Body of pancreas (tissue), 4 donors: ENCODE measurements around the gene TSPAN18. TPM values are rescaled to one million over a fixed set of nuclear protein-coding genes. Genes with fewer than 3 reads are reported as not detected.

Experiments
- ATAC-seq: fragments of 150-250 bp; one replicate; pipeline ENCODE4 v1.9.1; 2016
- DNase-seq, 4 donors: peaks; one replicate each; pipeline ENCODE4 v3.0.0-alpha.2; 2019
- H3K27ac ChIP-seq, 4 donors: fragments of 200-600 bp; sonication (generic); 1 replicate in 3 of 4; 2 replicates in 1 of 4; pipeline versions ENCODE4 v1.5.1 to v1.6.1; 2016 to 2019; ENCODE audit warnings: mild to moderate bottlenecking in 1 of 4, mixed read lengths in 1 of 4, moderate library complexity in 1 of 4
- H3K27me3 ChIP-seq, 2 donors: fragments of 200-600 bp; sonication (generic); one replicate each; pipeline ENCODE4 v1.6.0; 2016; ENCODE audit warnings: mild to moderate bottlenecking in 1 of 2
- H3K36me3 ChIP-seq, 2 donors: fragments of 200-600 bp; sonication (generic); replicated peaks in 1 of 2; 2 replicates each; pipeline ENCODE4 v1.5.1; 2016; ENCODE audit warnings: low read depth in 2 of 2; ENCODE audit not compliant: insufficient read depth in 1 of 2
- H3K4me1 ChIP-seq: fragments of 200-600 bp; sonication (generic); one replicate; pipeline ENCODE4 v1.6.0; 2016
- H3K4me3 ChIP-seq, 2 donors: fragments of 200-600 bp; sonication (generic); 1 replicate in 1 of 2; 2 replicates in 1 of 2; pipeline ENCODE4 v1.5.1; 2016 to 2019
- H3K9me3 ChIP-seq, 3 donors: fragments of 200-600 bp; sonication (generic); 1 replicate in 2 of 3; 2 replicates in 1 of 3; pipeline ENCODE4 v1.5.1; 2016
- POLR2A ChIP-seq, 3 donors: fragments of 450-650 bp; IDR thresholded peaks; one replicate each; pipeline ENCODE4 v1.6.1; 2016; ENCODE audit warnings: antibody characterized with exemption in 3 of 3, mild to moderate bottlenecking in 2 of 3
- WGBS, 2 donors: methylation state at CpG; one replicate each; pipeline ENCODE4 v1.1.5; 2017; 5-methylcytosine and 5-hydroxymethylcytosine counted together
- intact Hi-C: fragments of 100-400 bp; cut with DNase I; formaldehyde crosslinking; loops from one replicate; pipeline ENCODE4 v1.15.1; 2023
- total RNA-seq, 2 donors: library from RNA; depleted of rRNA; stranded (reverse); fragments of >200 nt; gene quantifications; one replicate each; pipeline ENCODE4 v1.1.0, GENCODE V29; 2016
- TF ChIP-seq, protein P1 (sequence below), 7 experiments: fragments of 450-650 bp in 4 of 7; fragments of 200-600 bp in 3 of 7; sonication (generic) in 3 of 7; IDR thresholded peaks; one replicate each; pipeline ENCODE4 v1.5.1; 2016 to 2019; ENCODE audit warnings: antibody characterized with exemption in 7 of 7

TSPAN18 gene
- total RNA-seq, 2 donors from 2014 or later = 2.1 to 3.0 TPM

DNA sequence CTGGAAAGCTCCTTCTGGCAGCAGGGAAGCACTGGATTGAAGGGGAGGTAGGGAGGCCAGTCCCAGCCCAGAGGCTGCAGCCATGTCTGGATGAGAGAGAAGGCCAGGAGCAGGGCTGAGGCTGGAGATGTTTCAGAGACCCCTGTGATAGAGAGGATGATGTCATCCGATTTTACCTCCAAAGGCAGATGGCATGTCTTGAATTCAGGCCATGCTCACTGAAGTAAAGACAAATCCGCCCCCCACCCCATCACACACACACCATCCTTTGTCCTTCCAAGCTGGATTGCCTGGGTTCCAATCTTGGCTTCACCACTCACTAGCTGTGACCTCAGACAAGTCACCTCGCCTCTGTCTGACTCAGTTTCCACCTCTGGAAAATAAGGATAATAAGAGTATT is 176.8 kb downstream of the TSPAN18 start:
- Histone ChIP-seq H3K4me1 (no peaks in the 10 kb centered on the region), H3K27ac (no peak overlapping the region), H3K36me3 (no peaks in the 10 kb centered on the region), H3K27me3 (no peaks in the 10 kb centered on the region), H3K4me3 (no peak overlapping the region), H3K9me3 (no peaks in the 10 kb centered on the region)
- intact Hi-C loops = no loop called here
- TF ChIP-seq, protein P1, sequence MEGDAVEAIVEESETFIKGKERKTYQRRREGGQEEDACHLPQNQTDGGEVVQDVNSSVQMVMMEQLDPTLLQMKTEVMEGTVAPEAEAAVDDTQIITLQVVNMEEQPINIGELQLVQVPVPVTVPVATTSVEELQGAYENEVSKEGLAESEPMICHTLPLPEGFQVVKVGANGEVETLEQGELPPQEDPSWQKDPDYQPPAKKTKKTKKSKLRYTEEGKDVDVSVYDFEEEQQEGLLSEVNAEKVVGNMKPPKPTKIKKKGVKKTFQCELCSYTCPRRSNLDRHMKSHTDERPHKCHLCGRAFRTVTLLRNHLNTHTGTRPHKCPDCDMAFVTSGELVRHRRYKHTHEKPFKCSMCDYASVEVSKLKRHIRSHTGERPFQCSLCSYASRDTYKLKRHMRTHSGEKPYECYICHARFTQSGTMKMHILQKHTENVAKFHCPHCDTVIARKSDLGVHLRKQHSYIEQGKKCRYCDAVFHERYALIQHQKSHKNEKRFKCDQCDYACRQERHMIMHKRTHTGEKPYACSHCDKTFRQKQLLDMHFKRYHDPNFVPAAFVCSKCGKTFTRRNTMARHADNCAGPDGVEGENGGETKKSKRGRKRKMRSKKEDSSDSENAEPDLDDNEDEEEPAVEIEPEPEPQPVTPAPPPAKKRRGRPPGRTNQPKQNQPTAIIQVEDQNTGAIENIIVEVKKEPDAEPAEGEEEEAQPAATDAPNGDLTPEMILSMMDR (IDR thresholded peaks at IDR 0.05) = no peak
- no peak for TF ChIP-seq POLR2A (IDR thresholded peaks at IDR 0.05)
- 69 to 73% methylated on average over 3 of the region's 3 CpGs for WGBS, 2 donors
- DNase-seq (no peak), ATAC-seq (no peak)

DNA sequence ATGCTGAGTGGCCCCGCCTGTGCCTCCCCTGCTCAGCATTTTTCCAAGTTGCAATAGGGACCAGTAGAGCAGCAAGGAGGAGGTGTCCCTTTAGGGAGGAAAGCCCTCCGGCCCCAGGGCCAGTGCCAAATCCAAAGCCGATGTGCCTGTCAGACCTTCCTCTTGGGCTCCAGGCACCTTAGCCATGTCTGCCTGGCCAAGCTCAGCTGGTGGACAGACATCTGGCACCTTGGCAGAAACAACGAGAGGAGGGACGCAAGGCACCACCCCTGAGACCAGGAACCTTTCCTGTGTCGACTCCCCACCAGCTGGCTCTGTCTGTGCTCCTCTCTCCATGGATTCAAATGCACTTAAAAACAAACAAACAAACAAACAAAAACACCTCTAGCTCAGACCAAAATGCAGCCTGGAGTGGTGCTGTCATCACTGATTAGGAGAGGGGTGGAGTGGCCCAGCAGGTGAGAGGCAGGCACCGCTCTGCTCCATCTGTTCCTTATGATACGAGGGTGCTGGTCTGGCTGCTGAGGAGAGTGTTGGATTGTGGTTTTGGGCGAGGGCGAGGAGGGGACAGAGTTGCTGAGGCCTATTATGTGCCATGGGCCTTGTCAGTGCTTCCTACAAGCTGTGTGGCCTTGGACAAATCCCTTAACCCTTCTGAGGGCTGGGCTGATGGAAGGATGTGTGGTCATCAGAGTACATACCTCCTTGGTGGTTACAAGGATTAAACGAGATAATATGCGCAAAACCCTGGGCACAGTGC is 177.7 kb downstream of the TSPAN18 start:
- DNase-seq (no peak), ATAC-seq (no peak)
- H3K9me3 ChIP-seq = no peaks in the 10 kb centered on the region
- TF ChIP-seq, protein P1 (IDR thresholded peaks at IDR 0.05) = no peak
- no peak for TF ChIP-seq POLR2A (IDR thresholded peaks at IDR 0.05)
- no peak overlapping the region for H3K4me3 ChIP-seq
- 52 to 67% methylated on average over 10 to 12 of the region's 12 CpGs for WGBS, 2 donors
- H3K27ac ChIP-seq = no peak overlapping the region
- no peaks in the 10 kb centered on the region for H3K27me3 ChIP-seq
- no peaks in the 10 kb centered on the region for H3K4me1 ChIP-seq
- intact Hi-C loops = loop anchor here (5.0 kb wide), 1 partner anchor 347 kb away; no protein-coding TSS in a partner anchor
- no peaks in the 10 kb centered on the region for H3K36me3 ChIP-seq

DNA sequence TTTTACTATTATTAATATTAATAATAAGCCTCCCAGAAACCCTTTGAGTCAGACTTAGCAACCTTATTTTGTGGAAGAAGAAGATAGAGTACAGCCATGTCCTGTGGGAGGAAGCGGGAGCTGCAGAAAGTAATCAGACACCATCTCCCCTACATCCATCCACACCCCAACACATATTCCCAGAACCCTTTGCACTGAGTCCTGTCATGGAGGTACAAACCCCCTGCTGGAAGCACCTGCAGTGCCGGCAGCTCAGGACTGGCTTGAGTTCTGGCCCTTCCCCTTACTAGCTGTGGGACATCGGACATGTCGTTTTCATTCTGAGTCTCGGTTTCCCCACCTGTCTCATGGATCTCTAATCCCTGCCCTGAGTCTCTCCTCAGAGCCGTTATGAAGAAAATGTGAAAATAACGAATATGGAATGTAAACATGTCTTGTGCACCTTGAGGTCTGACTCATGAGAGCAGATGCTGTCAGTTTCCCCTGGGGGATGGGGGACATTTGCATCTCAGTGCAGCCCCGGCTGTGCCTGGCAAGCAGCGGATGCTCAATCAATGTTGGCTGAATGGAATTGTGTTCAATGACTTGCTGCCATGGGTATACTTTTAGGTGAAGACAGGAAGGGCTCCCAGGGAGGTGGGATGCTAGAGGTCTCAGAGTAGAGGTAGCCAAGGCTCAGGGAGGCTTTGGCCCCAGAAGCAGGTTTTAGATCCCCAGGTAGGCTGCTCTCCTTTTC is 178.5 kb downstream of the TSPAN18 start:
- WGBS, 2 donors = 67 to 68% methylated on average over 8 to 9 of the region's 9 CpGs
- TF ChIP-seq POLR2A (IDR thresholded peaks at IDR 0.05) = no peak
- TF ChIP-seq, protein P1 (IDR thresholded peaks at IDR 0.05) = no peak

DNA sequence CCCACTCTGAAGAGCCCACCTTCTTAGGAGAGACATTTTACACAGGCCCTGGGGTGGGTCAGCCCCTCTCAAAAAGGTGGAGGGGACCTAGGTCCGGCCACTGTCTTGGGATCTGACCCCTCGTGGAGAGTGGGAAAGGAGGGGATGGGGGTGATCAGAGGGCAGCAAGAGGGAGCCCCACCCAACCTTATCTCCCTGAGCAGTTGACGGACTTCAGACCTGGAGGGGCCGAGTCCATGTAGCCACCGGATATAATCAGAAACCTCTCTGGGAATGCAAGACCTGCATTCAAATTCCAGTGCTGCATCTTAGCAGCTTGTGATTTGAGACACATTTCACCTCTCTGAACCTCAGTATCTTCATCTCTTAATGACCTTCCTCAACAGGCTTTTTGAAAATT is 179.9 kb downstream of the TSPAN18 start:
- intact Hi-C loops = loop anchor here (5.0 kb wide), 1 partner anchor 349 kb away; no protein-coding TSS in a partner anchor
- H3K27ac ChIP-seq = no peak overlapping the region
- H3K36me3 ChIP-seq = no peaks in the 10 kb centered on the region
- H3K4me1 ChIP-seq = peaks cover 6% of the 10 kb centered on the region
- no peak for ATAC-seq
- no peak overlapping the region for H3K4me3 ChIP-seq
- no peaks in the 10 kb centered on the region for H3K27me3 ChIP-seq
- TF ChIP-seq, protein P1 (IDR thresholded peaks at IDR 0.05) = no peak
- TF ChIP-seq POLR2A (IDR thresholded peaks at IDR 0.05) = no peak
- H3K9me3 ChIP-seq = no peaks in the 10 kb centered on the region
- 50 to 57% methylated on average over 5 of the region's 5 CpGs for WGBS, 2 donors
- DNase-seq = no peak

More for the DNA sequence above, 178.5 kb downstream of the TSPAN18 start:
- H3K36me3 ChIP-seq = no peaks in the 10 kb centered on the region
- H3K27ac ChIP-seq = no peak overlapping the region
- H3K27me3 ChIP-seq = no peaks in the 10 kb centered on the region
- no peak overlapping the region for H3K4me3 ChIP-seq
- no peaks in the 10 kb centered on the region for H3K9me3 ChIP-seq
- no peaks in the 10 kb centered on the region for H3K4me1 ChIP-seq
- intact Hi-C loops = loop anchor here (5.0 kb wide), 1 partner anchor 348 kb away; no protein-coding TSS in a partner anchor
- ATAC-seq (no peak), DNase-seq (no peak)
